Activated CD4-positive, alpha-beta T cell treated with anti-CD3 and anti-CD28 coated beads, Interleukin-10, Interleukin-2, amounts not matched to agents 100 ng/mL and 50 ng/mL, durations not matched to agents 16 hours and 8 hours (primary cell): ENCODE data around the gene KRTAP12-3.
"Not testable (repeated sequence)": the region's sequence is repeated elsewhere in the genome, so short reads cannot be mapped to it uniquely, and the experiment has no call there.

ENCODE experiments used
- DNase-seq: peaks from one replicate; pipeline ENCODE4 v3.0.0-alpha.2; 2020

KRTAP12-3 gene

GRCh38 chr21:44653123-44653522 is 4.6 kb upstream of the KRTAP12-3 start:
- no peak for DNase-seq

DNA sequence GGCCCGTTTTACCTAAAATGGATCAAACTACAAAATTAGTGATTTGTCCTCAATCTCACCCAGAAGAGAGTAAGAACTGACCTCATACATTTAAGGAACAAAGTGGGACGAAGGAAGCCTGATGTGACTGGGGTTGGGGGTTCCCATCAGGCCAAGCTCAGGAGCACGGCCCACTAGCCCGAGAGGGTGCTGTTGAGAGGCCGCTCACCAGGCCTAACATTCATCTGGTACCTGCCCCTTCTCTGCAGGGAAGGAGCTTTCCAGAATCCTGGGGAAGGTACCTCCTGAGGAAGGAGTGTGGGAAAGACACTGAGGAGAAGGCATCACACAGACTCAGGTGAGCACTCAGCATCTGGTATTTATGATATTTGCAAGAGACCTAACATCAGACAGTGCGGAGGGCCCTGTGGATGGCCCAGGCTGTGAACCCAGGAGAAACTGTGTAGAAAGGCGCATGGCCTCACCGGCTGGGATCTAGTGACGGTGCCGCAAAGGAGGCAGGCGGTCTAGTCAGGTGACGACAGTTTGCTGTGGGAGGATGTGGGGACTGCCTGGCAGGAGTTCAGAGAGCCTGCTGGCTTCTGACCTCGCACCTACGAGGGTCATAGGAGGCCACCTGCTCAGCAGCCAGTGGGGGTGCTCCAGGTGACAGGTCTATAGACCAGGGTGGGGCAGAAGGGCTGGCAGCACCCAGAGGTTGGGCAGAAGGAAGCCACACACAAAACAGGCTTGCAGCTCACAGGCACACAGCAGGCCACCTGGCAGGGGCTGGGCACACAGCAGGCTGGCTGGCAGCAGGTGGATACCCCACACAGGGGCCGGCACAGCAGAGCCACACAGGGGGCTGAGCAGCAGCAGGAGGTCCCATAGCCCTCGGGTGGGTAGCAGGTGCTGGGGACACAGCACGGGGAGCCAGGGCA is 3.8 kb upstream of the KRTAP12-3 start:
- peak; percentile 13 for DNase-seq

DNA sequence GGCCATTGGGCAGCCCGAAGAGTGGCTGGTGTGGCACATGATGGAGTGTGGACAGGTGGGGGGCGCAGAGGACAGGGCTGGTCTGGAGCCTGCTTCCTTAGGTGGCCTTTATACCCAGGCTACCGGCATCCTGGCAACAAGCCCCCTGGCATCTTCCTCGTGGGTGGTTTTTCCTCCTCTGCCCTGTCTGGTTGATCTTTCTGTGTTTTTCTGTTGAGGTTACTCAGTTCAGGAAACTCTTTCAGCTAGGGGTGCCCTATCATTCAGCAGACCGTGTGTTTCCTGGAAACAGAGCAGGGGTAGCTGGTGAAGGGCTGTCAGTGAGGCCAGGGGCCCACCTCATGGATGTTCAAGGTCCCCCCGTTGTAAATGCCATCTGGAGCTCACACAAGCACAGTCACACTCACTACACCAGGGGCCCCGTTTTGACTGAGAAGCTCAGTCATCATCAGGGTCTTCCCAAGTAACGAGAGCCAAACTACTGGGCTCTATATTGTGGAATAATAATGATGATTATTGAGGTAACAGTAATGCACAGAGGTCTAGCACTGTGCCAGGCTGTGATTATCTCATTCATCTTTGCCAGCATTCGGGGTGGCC is 3.1 kb upstream of the KRTAP12-3 start, which contains the start of gene KRTAP12-4:
KRTAP12-4 (minus strand) TSS at position 84 of the 600 bp plus-strand sequence; CDS start at position 39, 45 bp downstream.
- DNase-seq, result no peak

- DNase-seq, result no peak
Observed at GRCh38 chr21:44656868-44657267, 864 bp upstream of the KRTAP12-3 start.

GRCh38 chr21:44658541-44658910 is 794 bp downstream of the KRTAP12-3 start:
- no peak for DNase-seq

- peak; percentile 26 for DNase-seq
Observed at GRCh38 chr21:44658913-44659595, 1.3 kb downstream of the KRTAP12-3 start.

DNA sequence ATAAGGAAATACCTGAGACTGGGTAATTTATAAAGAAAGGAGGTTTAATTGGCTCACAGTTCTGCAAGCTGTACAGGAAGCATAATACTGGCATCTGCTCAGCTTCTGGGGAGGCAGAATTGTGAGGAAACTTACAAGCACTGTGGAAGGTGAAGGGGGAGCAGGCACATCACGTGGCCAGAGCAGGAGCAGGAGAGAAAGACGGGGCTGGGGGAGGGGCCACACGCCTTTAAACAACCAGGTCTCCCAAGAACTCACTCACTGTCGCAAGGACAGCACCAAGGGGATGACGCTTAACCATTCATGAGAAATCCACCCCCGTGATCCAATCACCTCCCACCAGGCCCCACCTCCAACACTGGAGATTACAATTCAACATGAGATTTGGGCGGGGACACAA is 3.8 kb downstream of the KRTAP12-3 start:
- DNase-seq, result not testable (repeated sequence)

DNA sequence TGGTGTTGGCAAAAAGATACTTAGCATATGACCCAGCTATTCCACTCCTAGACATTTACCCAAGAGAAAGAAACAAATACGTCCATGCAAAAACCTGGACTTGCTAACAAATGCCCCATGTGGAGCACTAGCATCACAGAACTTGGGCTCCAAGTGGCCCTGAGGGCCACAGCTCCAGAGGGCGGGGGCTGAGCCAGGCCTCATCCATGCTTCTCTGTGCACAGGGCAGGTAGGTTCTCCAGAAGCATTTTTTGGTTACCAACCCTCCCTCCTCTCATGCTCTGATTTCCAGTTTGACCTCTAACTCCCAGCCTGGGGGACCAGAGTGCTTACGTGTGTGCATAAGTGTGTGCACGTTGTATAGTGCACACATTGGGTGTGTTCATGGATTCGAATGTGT is 7.0 kb downstream of the KRTAP12-3 start:
- no peak for DNase-seq

DNA sequence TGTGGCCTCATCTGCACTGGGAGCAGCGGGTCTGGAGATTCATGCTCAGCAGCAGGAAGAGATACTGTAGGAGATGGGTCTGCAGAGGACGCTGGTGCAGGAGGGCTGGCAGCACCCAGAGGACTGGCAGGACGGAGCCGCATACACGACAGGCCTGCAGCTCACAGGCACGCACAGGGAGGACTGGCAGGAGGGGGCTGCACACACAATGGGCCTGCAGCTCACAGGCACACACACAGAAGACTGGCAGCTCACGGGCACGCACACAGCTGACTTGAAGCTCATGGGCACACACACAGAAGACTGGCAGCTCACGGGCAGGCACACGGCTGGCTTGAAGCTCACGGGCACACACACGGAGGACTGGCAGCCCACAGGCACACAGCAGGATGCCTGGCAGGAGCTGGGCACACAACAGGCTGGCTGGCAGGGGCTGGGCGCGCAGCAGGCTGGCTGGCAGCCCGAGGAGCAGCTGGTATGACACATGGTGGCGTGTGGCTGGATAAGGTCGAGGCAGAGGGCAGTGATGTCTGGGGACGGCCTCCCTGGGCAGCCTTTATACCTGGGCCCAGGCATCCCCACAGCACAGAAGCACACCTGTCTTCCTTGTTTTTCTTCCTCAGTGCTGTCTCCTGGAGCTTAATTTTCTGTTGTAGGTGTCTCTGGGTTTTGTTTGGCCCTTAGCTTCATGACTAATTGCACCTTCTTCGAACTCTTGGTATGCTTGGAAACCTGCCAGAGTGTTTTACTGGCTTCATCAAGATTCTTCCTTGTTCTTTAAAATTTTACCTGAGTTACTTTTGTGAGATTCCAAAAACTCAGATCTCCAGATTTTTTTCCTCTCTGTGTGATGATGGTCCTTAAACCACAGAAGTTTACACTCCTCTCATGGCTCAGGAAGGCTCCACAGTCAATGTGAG is 8.9 kb downstream of the KRTAP12-3 start, which contains the start of gene KRTAP12-2:
KRTAP12-2 (minus strand) TSS at position 527 of the 920 bp plus-strand sequence; CDS start at position 486, 41 bp downstream.
- no peak for DNase-seq

GRCh38 chr21:44667612-44668011 is 9.9 kb downstream of the KRTAP12-3 start:
- no peak for DNase-seq

GRCh38 chr21:44670642-44671432 is 13.1 kb downstream of the KRTAP12-3 start:
- no peak for DNase-seq

GRCh38 chr21:44671911-44672310 is 14.2 kb downstream of the KRTAP12-3 start:
- no peak for DNase-seq

DNA sequence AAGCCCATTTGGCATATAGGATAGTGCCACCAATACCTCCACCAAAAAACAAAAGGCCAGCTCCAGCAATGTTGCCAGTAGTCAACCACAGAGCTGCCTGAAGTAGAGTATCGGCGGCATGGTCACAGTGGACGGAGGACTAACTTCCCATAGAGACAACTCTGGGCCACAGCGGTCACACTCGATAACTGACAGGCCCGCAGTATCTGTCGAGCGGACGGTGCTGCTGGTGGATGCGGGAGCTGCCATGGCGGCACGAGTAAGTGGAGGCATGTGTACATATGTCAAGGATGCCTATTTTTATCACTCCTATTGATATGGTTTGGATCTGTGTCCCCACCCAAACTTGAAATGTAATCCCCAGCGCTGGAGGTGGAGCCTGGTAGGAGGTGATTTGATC is 20.1 kb downstream of the KRTAP12-3 start:
- no peak for DNase-seq

DNA sequence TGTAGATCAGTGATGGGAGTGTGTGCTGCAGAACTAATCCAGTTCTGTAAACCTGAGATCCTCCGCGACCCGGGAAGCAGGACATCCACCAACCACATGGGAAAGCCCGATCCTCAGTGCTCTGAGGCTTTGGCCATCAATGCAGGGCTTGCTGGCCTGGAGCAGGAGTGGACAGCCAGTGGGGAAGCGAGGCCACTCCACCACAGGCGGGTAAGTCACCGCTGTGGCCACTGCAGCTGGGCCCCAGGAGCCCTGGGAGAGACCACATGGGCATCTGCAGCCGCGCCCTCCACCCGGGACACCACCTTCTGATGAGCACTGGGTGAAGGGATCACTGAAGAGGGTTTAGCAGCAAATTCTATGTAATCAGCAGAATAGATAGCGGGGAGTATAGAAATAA is 23.4 kb downstream of the KRTAP12-3 start:
- no peak for DNase-seq

- DNase-seq, result no peak
Observed at GRCh38 chr21:44681861-44682579, 24.3 kb downstream of the KRTAP12-3 start, which contains the start of gene KRTAP12-1. TSS of gene KRTAP12-1 (minus strand) at chr21:44682163. CDS start at chr21:44682123, 40 bp downstream.

GRCh38 chr21:44682580-44683151 is 24.9 kb downstream of the KRTAP12-3 start:
- no peak for DNase-seq

- no peak for DNase-seq
Observed at GRCh38 chr21:44684077-44684476, 26.3 kb downstream of the KRTAP12-3 start.

DNA sequence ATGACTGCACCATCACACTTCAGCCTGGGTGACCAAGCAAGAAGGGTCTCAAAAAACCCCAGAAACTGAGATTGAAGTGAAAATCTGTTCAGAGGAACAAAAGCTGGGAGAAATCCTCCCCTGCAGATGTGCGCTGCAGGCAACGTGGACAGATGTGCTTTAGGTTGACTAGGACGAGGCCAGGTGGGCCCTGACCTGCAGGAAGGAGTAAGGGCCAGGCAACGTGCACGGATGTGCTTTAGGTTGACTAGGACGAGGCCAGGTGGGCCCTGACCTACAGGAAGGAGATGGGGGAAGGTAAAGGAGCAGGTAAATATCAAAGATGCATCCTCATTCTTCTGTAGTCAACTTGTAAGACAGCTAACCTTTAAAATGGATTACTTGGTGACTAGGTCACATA is 26.8 kb downstream of the KRTAP12-3 start:
- no peak for DNase-seq

DNA sequence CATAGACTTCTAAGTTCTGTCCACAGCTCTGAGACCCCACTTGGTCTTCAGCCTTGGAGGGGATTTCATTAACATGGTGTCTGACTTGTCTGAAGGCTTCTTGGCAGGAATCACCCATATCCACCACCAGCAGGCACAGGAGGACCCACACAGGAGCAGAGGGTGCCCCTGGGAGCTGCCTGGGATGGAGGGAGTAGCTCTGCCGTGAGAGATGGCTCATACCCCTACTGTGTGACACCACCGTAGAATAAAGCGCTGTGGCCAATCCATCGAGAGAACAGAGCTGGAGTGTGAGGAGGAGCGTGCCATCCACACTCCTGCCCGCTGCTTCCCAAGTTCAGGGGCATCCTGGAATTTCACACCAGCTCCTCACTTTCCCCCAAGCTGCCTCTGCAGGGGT is 27.3 kb downstream of the KRTAP12-3 start:
- DNase-seq, result not testable (repeated sequence)
